Vagina (tissue), 2 donors: ENCODE data around the gene MYO1D. TPM values are rescaled to one million over a fixed set of nuclear protein-coding genes. Genes with fewer than 3 reads are reported as not detected.
"Not testable (repeated sequence)": the region's sequence is repeated elsewhere in the genome, so short reads cannot be mapped to it uniquely, and the experiment has no call there.

Source experiments
- DNase-seq, 2 donors: peaks; one replicate each; pipeline ENCODE4 v3.0.0-alpha.2; 2017; ENCODE audit errors: extremely low spot score in 2 of 2
- H3K27ac ChIP-seq: fragments of 200-600 bp; sonication (generic); one replicate; pipeline ENCODE4 v1.5.1; 2019
- H3K27me3 ChIP-seq: fragments of 200-600 bp; sonication (generic); one replicate; pipeline ENCODE4 v1.5.1; 2019
- H3K36me3 ChIP-seq, 2 donors: fragments of 200-600 bp; sonication (generic); one replicate each; pipeline ENCODE4 v1.5.1; 2017 to 2019
- H3K4me1 ChIP-seq: fragments of 200-600 bp; sonication (generic); one replicate; pipeline ENCODE4 v1.5.1; 2019
- H3K4me3 ChIP-seq, 2 donors: fragments of 200-600 bp; sonication (generic); 1 replicate in 1 of 2; 2 replicates in 1 of 2; pipeline ENCODE4 v1.5.1; 2016 to 2019
- H3K9me3 ChIP-seq: fragments of 200-600 bp; sonication (generic); one replicate; pipeline ENCODE4 v1.5.1; 2019
- POLR2A ChIP-seq, 2 donors: fragments of 450-650 bp; IDR thresholded peaks; one replicate each; pipeline ENCODE4 v1.6.1; 2017; ENCODE audit warnings: antibody characterized with exemption in 2 of 2, mild to moderate bottlenecking in 2 of 2, moderate library complexity in 2 of 2
- POLR2AphosphoS5 ChIP-seq, 2 donors: sonication (generic); formaldehyde crosslinking; IDR thresholded peaks; one replicate each; pipeline ENCODE4 v1.9.0; 2017; ENCODE audit warnings: antibody characterized with exemption in 2 of 2, mild to moderate bottlenecking in 2 of 2, low read depth in 1 of 2; ENCODE audit not compliant: insufficient read depth in 1 of 2
- intact Hi-C: fragments of 100-400 bp; cut with DNase I; formaldehyde crosslinking; loops from one replicate; pipeline ENCODE4 v1.15.1; 2023
- total RNA-seq: library from RNA; depleted of rRNA; stranded (reverse); fragments of >200 nt; gene quantifications from one replicate; pipeline ENCODE4 v1.2.3, GENCODE V29; 2016
- TF ChIP-seq, protein P1 (sequence below), 3 experiments: fragments of 450-650 bp in 2 of 3; fragments of 200-600 bp in 1 of 3; sonication (generic) in 1 of 3; IDR thresholded peaks; one replicate each; pipeline ENCODE4 v1.5.1; 2017 to 2019; ENCODE audit warnings: antibody characterized with exemption in 3 of 3, mild to moderate bottlenecking in 2 of 3, moderate library complexity in 2 of 3

The MYO1D gene
- total RNA-seq, 1 donor from 2014 or later = 44.7 TPM

- Histone ChIP-seq H3K27me3 (no peaks in the 10 kb centered on the region), H3K27ac (no peak overlapping the region), H3K9me3 (no peaks in the 10 kb centered on the region), H3K36me3 (no peaks in the 10 kb centered on the region), H3K4me3 (no peak overlapping the region), H3K4me1 (no peaks in the 10 kb centered on the region)
- intact Hi-C loops = no loop called here
- DNase-seq = no peak
- TF ChIP-seq POLR2A (IDR thresholded peaks at IDR 0.05) = no peak
- no peak for TF ChIP-seq POLR2AphosphoS5 (IDR thresholded peaks at IDR 0.05; ENCODE audit: insufficient read depth in 1 of 2, low read depth in 1 of 2)
- TF ChIP-seq, protein P1, sequence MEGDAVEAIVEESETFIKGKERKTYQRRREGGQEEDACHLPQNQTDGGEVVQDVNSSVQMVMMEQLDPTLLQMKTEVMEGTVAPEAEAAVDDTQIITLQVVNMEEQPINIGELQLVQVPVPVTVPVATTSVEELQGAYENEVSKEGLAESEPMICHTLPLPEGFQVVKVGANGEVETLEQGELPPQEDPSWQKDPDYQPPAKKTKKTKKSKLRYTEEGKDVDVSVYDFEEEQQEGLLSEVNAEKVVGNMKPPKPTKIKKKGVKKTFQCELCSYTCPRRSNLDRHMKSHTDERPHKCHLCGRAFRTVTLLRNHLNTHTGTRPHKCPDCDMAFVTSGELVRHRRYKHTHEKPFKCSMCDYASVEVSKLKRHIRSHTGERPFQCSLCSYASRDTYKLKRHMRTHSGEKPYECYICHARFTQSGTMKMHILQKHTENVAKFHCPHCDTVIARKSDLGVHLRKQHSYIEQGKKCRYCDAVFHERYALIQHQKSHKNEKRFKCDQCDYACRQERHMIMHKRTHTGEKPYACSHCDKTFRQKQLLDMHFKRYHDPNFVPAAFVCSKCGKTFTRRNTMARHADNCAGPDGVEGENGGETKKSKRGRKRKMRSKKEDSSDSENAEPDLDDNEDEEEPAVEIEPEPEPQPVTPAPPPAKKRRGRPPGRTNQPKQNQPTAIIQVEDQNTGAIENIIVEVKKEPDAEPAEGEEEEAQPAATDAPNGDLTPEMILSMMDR (IDR thresholded peaks at IDR 0.05) = no peak
These were observed 349.8 kb downstream of the MYO1D start for GRCh38 chr17:32527146-32527545.

GRCh38 chr17:32525122-32525521 lies 351.8 kb downstream of the MYO1D start:
- Histone ChIP-seq H3K36me3 (no peaks in the 10 kb centered on the region), H3K4me1 (peaks cover 5% of the 10 kb centered on the region), H3K9me3 (no peaks in the 10 kb centered on the region), H3K27me3 (no peaks in the 10 kb centered on the region), H3K4me3 (no peak overlapping the region), H3K27ac (no peak overlapping the region)
- no peak for DNase-seq
- intact Hi-C loops = no loop called here
- TF ChIP-seq POLR2AphosphoS5 (IDR thresholded peaks at IDR 0.05; ENCODE audit: insufficient read depth in 1 of 2, low read depth in 1 of 2) (no peak), POLR2A (IDR thresholded peaks at IDR 0.05) (no peak)
- TF ChIP-seq, protein P1 (IDR thresholded peaks at IDR 0.05) = no peak

DNA sequence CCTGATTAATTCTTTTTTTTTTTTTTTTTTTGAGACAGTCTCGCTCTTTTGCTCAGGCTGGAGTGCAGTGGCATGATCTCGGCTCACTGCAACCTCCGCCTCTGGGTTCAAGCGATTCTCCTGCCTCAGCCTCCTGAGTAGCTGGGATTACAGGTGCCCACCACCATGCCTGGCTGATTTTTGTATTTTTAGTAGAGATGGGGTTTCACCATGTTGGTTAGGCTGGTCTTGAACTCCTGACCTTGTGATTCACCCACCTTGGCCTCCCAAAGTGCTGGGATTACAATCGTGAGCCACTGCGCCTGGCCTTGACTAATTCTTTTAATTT lies 352.4 kb downstream of the MYO1D start:
- H3K27ac ChIP-seq, H3K27me3 ChIP-seq, H3K4me1 ChIP-seq, H3K9me3 ChIP-seq, intact Hi-C loops, DNase-seq, H3K4me3 ChIP-seq, H3K36me3 ChIP-seq: not testable (repeated sequence)

- TF ChIP-seq POLR2AphosphoS5 (IDR thresholded peaks at IDR 0.05; ENCODE audit: insufficient read depth in 1 of 2, low read depth in 1 of 2) (no peak), POLR2A (IDR thresholded peaks at IDR 0.05) (no peak)
- no peak for DNase-seq
- intact Hi-C loops = no loop called here
These were observed 352.9 kb downstream of the MYO1D start for GRCh38 chr17:32523827-32524552.

GRCh38 chr17:32523017-32523680 lies 353.8 kb downstream of the MYO1D start:
- Histone ChIP-seq H3K4me3 (no peak overlapping the region), H3K9me3 (no peaks in the 10 kb centered on the region), H3K4me1 (peaks cover 15% of the 10 kb centered on the region), H3K27ac (no peak overlapping the region), H3K36me3 (no peaks in the 10 kb centered on the region), H3K27me3 (no peaks in the 10 kb centered on the region)
- TF ChIP-seq, protein P1 (IDR thresholded peaks at IDR 0.05) = no peak
- TF ChIP-seq POLR2A (IDR thresholded peaks at IDR 0.05) = no peak
- no peak for TF ChIP-seq POLR2AphosphoS5 (IDR thresholded peaks at IDR 0.05; ENCODE audit: insufficient read depth in 1 of 2, low read depth in 1 of 2)
- no peak for DNase-seq
- intact Hi-C loops = no loop called here

More at GRCh38 chr17:32523827-32524552, 352.9 kb downstream of the MYO1D start:
- Histone ChIP-seq H3K4me3 (no peak overlapping the region), H3K36me3 (no peaks in the 10 kb centered on the region), H3K9me3 (no peaks in the 10 kb centered on the region), H3K27me3 (no peaks in the 10 kb centered on the region), H3K27ac (no peak overlapping the region), H3K4me1 (peaks cover 12% of the 10 kb centered on the region)
